Right renal pelvis (tissue), 4 donors: ENCODE results near the gene TP53TG5. TPM values are rescaled to one million over a fixed set of nuclear protein-coding genes. Genes with fewer than 3 reads are reported as not detected.

Experiments
- DNase-seq, 4 donors: peaks; one replicate each; pipeline ENCODE4 v3.0.0-alpha.2; 2013; ENCODE audit warnings: low read depth in 4 of 4, low spot score in 3 of 4, missing footprints in 1 of 4
- polyA plus RNA-seq, 4 donors: library from polyadenylated mRNA; unstranded; fragments of 120-200 nt; gene quantifications; one replicate each; pipeline ENCODE4 v1.2.1, GENCODE V29; 2013; ENCODE audit not compliant: insufficient read length in 4 of 4

The TP53TG5 gene
- polyA plus RNA-seq, 4 donors: 0.94 to 1.6 (median 1.2) TPM

DNA sequence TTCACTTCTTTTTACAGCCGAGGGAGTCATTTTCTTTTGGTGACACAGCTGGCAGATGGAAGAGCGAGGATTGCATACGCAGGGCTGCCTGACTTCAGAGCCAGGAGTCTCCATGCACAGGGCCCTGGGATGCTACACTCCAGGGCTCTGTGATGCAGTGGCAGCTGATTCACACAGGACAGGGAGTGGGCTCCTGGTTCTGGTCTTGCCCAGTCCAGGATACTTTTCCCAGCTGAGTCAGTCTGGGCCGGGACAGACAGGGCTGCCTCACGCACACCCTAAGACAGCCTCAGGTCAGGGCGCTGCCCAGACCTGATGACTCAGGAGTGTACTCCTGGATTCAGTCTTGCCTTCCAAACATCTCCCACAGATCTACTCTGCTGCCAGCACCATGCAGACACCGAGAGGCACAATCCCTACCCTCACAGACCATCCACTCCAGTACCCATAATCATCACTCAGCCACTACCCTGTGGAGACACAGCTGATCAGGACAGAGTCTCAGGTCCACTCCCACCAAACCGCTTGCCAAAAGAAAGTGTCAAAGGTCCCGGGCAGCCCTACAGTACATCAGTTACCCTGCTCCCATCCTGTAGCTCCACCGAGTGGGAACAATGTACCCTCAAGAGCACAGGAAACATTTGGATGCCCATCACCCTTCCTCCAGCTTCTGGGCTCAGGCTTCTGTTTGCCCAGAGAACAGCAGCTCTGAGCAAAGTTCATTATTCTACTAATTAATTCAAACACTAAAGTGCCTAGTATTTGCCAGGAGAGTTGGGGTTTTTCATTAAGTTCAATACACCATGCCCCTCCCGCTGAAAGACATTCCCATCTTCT lies 41.4 kb downstream of the TP53TG5 start:
- DNase-seq: no peak

DNA sequence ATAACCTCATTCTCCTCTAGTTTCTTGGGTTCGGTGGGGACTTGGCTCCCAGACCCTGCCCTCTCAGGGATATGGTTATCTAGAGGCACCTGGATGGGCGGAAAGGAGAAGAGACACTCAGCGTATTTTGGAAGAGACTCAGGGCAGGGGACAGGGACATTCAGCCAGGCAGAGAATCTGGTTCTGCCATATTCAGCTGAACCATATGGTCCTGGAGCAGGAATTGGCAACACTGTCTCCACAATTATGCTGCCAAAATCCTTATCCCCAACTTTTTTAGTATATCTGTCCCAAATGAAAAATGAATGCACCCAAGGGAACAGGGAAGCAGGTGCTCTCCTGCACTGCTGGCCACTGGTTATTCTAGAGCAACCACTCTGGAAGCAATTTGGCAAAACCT lies 47.6 kb downstream of the TP53TG5 start:
- DNase-seq: no peak

DNA sequence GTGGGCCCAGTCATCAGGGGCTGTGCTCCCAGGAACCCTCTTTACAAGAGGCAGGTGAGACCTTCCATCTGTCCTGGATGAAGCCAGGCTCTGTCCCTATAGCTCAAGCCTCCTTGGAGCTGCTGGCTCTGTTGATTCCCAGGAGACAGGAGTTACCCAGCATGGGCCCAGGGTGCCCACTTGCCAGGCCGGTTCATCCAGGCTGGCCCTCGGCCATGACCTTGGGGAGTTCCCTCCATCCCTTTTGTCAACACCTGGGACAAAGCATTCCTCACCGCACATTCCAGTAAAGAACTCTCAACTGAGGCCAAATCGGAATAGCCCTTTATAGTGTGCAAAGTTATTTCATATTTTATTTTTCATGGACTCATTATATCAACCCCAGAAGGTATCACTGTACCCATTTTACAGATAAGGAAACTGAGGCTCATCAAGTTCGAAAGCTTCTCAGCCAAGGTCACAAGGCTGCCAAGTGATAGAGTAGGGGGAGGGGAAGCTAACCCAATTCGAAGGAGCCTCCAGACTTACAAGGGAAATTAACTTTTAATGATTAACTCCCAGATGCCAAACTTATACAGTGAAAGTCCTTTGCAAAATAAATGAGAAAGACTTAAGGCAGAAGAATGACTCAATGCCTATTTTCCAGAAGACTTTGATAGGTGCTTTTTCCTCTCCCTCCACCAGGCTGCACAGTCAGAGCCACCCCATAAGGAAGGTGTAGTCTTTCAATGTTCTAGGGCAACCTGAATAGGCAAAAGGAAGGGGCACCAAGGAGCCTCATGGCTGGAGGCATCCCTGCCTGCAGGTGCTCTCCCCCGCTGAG lies 48.4 kb downstream of the TP53TG5 start:
- no peak for DNase-seq

- no peak for DNase-seq
Observed at GRCh38 chr20:45328451-45328850, 49.7 kb downstream of the TP53TG5 start.

- DNase-seq: no peak
Observed at GRCh38 chr20:45325371-45325770, 52.8 kb downstream of the TP53TG5 start.

DNA sequence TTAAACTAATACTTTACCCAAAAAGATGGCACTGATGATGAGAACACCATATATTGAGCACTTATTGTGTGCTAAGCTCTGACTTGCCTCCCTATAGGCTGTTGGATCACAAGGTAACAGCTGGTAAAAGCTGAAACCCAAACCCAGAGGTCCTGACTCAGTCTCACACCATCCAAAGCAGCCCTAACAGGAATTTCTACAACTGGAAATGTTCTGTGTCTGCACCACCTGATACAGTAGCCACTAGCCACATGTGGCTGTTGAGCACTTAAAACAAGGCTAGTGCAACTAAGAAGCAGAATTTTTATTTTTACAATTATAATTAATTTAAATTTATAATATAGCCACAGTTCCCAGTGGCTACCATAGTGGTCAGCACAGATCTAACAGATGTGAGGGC lies 54.4 kb downstream of the TP53TG5 start:
- DNase-seq: no peak

DNA sequence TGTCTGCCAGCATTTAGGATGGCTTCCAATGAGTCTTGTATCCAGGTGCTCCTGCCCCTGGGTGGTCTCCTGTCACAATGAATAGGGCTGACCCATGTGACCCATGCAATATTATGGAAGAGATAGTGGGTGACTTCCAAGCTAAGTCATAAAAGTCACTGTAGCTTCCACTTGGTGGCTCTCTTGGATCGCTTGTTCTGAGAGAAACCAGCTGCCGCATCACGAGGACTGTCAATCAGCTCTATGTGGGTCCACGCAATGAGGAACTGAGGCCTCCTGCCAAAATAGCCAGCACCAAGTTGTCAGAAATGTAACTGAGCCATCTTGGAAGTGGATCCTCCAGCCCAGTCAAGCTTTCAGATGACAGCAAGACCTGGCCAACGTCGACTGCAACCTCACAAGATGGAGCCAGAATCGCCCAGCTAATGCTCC lies 55.2 kb downstream of the TP53TG5 start:
- no peak for DNase-seq

Other genes starting within 250 kb of the TP53TG5 start
- gene PI3, start 203.4 kb downstream of the TP53TG5 start, polyA plus RNA-seq: not detected
- not detected for gene SEMG1, start 171.3 kb downstream of the TP53TG5 start, polyA plus RNA-seq
- under 1 TPM in 1 of 4 donors, not detected in 3; 0.08 TPM for gene SEMG2, start 157.0 kb downstream of the TP53TG5 start, polyA plus RNA-seq
- under 1 TPM in 3 of 4 donors, not detected in 1; 0.26 to 0.34 (median 0.26) TPM for gene SLPI, start 123.8 kb downstream of the TP53TG5 start, polyA plus RNA-seq
- under 1 TPM in 1 of 4 donors, not detected in 3; 0.06 TPM for gene RBPJL, start 71.5 kb downstream of the TP53TG5 start, polyA plus RNA-seq
- gene MATN4, start 70.0 kb downstream of the TP53TG5 start, polyA plus RNA-seq: under 1 TPM; 0.20 to 0.58 (median 0.40) TPM
- gene SDC4, start 29.9 kb downstream of the TP53TG5 start, polyA plus RNA-seq: 100 to 1,000 TPM; 168 to 196 (median 184) TPM
- gene SYS1, start 15.2 kb downstream of the TP53TG5 start, polyA plus RNA-seq: 10 to 100 TPM; 35.4 to 38.0 (median 35.6) TPM
- 10 to 100 TPM; 24.7 to 29.7 (median 26.3) TPM for gene DBNDD2, start 30.0 kb upstream of the TP53TG5 start, polyA plus RNA-seq
- 100 to 1,000 TPM in 3 of 4 donors, 10 to 100 TPM in 1; 97.4 to 105 (median 103) TPM for gene PIGT, start 37.8 kb upstream of the TP53TG5 start, polyA plus RNA-seq
- 100 to 1,000 TPM; 171 to 224 (median 204) TPM for gene WFDC2, start 91.4 kb upstream of the TP53TG5 start, polyA plus RNA-seq
- gene SPINT3, start 137.3 kb upstream of the TP53TG5 start, polyA plus RNA-seq: not detected
- gene WFDC6, start 161.2 kb upstream of the TP53TG5 start, polyA plus RNA-seq: not detected
- under 1 TPM; 0.12 to 0.36 (median 0.16) TPM for gene EPPIN, start 169.1 kb upstream of the TP53TG5 start, polyA plus RNA-seq
- under 1 TPM in 2 of 4 donors, not detected in 2; 0.05 to 0.18 TPM for gene WFDC8, start 201.0 kb upstream of the TP53TG5 start, polyA plus RNA-seq